Keratinocyte (primary cell): ENCODE data around the gene TENM3. TPM values are rescaled to one million over a fixed set of nuclear protein-coding genes. Genes with fewer than 3 reads are reported as not detected.

Source experiments
- DNase-seq: peaks from one replicate; pipeline ENCODE4 v3.0.0-alpha.2; 2011; ENCODE audit warnings: low read depth, missing footprints, low spot score
- FAIRE-seq: peaks from 2 replicates; lab custom pipeline; 2011; peaks lifted over from hg19 to GRCh38; lab: Jason Lieb, UNC
- H2AFZ ChIP-seq: 2 replicates; pipeline ENCODE4 v1.6.0; 2012; ENCODE audit warnings: low read length, control low read depth, inconsistent platforms; ENCODE audit not compliant: control insufficient read depth
- H3K27ac ChIP-seq: 2 replicates; pipeline ENCODE4 v1.5.1; 2011; ENCODE audit warnings: low read length; ENCODE audit not compliant: control insufficient read depth, insufficient read depth
- H3K27me3 ChIP-seq: 3 replicates; pipeline ENCODE4 v1.6.0; 2011; ENCODE audit warnings: low read length; ENCODE audit not compliant: control insufficient read depth, insufficient read depth; ENCODE audit errors: extremely low read depth
- H3K36me3 ChIP-seq, 2 experiments: 2 replicates in 1 of 2; 3 replicates in 1 of 2; pipeline ENCODE4 v1.5.1; 2011; ENCODE audit warnings: low read length in 2 of 2, mild to moderate bottlenecking in 1 of 2; ENCODE audit not compliant: control insufficient read depth in 2 of 2, insufficient read depth in 2 of 2; ENCODE audit errors: extremely low read depth in 1 of 2
- H3K4me1 ChIP-seq: 3 replicates; pipeline ENCODE4 v1.5.1; 2011; ENCODE audit warnings: low read length; ENCODE audit not compliant: control insufficient read depth, insufficient read depth; ENCODE audit errors: extremely low read depth
- H3K4me2 ChIP-seq: 3 replicates; pipeline ENCODE4 v1.6.0; 2011; ENCODE audit warnings: low read depth, low read length; ENCODE audit not compliant: control insufficient read depth, insufficient read depth; ENCODE audit errors: extremely low read depth
- H3K4me3 ChIP-seq, 3 experiments: fragments of 200-600 bp in 1 of 3; sonication (generic) in 1 of 3; 2 replicates in 2 of 3; 3 replicates in 1 of 3; pipeline ENCODE4 v1.5.1; 2011 to 2016; ENCODE audit warnings: low read length in 3 of 3, mild to moderate bottlenecking in 3 of 3, control low read depth in 2 of 3, inconsistent platforms in 1 of 3, low read depth in 1 of 3, mixed read lengths in 1 of 3, mixed run types in 1 of 3, moderate library complexity in 1 of 3; ENCODE audit not compliant: control insufficient read depth in 2 of 3, insufficient read depth in 2 of 3; ENCODE audit errors: extremely low read depth in 1 of 3
- H3K79me2 ChIP-seq: 2 replicates; pipeline ENCODE4 v1.6.0; 2012; ENCODE audit warnings: low read length; ENCODE audit not compliant: control insufficient read depth, insufficient read depth
- H3K9ac ChIP-seq: 3 replicates; pipeline ENCODE4 v1.6.0; 2011; ENCODE audit warnings: low read length; ENCODE audit not compliant: control insufficient read depth, insufficient read depth; ENCODE audit errors: extremely low read depth
- H3K9me1 ChIP-seq: 3 replicates; pipeline ENCODE4 v1.6.0; 2011; ENCODE audit warnings: low read length; ENCODE audit not compliant: control insufficient read depth, insufficient read depth; ENCODE audit errors: extremely low read depth
- H3K9me3 ChIP-seq: 2 replicates; pipeline ENCODE4 v1.5.1; 2012; ENCODE audit warnings: low read depth, low read length; ENCODE audit not compliant: control insufficient read depth
- H4K20me1 ChIP-seq: 3 replicates; pipeline ENCODE4 v1.6.0; 2011; ENCODE audit warnings: low read length; ENCODE audit not compliant: control insufficient read depth, insufficient read depth; ENCODE audit errors: extremely low read depth
- CTCF ChIP-seq, 3 experiments: IDR thresholded peaks in 1 of 3; conservative IDR thresholded peaks in 1 of 3; optimal IDR thresholded peaks in 1 of 3; 2 replicates in 2 of 3; 3 replicates in 1 of 3; pipeline versions ENCODE3 to v1.5.1; 2011; ENCODE audit warnings: low read length in 3 of 3, mild to moderate bottlenecking in 3 of 3, moderate library complexity in 2 of 3, control low read depth in 1 of 3, inconsistent platforms in 1 of 3; ENCODE audit not compliant: insufficient read depth in 2 of 3; ENCODE audit errors: extremely low read depth in 1 of 3
- EZH2 ChIP-seq: IDR thresholded peaks from one replicate; pipeline ENCODE4 v1.6.1; 2012; ENCODE audit warnings: inconsistent platforms, mild to moderate bottlenecking, low read length, moderate library complexity
- dilution Hi-C: fragments of 300-500 bp; cut with MboI; formaldehyde crosslinking; loops from one replicate; pipeline ENCODE4 v1.7.0; 2020; ENCODE audit warnings: low sequenced_read_pairs; ENCODE audit not compliant: extremely low pct_ligation_motif_present
- polyA plus RNA-seq, 5 experiments: library from polyadenylated mRNA; depleted of rRNA in 3 of 5; stranded (reverse) in 3 of 5; stranded (forward) in 1 of 5; unstranded in 1 of 5; fragments of >200 nt; gene quantifications; 1 replicate in 1 of 5; 2 replicates in 3 of 5; 3 replicates in 1 of 5; pipeline versions ENCODE4 v1.2.1 to v1.2.3, GENCODE V29; 2011 to 2012; ENCODE audit warnings: missing spikeins in 2 of 5, low read depth in 1 of 5, low replicate concordance in 1 of 5

Gene TENM3
- polyA plus RNA-seq, 1 donor (not counting 4 experiments of a cell fraction or from before 2014, with no cell fraction given), result 17.0 TPM

- Histone ChIP-seq H3K79me2 (no peaks in the 10 kb centered on the region), H3K9me1 (no peaks in the 10 kb centered on the region), H3K9ac (no peak overlapping the region), H3K9me3 (peaks cover 6% of the 10 kb centered on the region), H3K4me1 (peaks cover 2% of the 10 kb centered on the region), H3K27ac (no peak overlapping the region), H4K20me1 (no peaks in the 10 kb centered on the region), H3K4me3 (no peak overlapping the region), H3K27me3 (no peaks in the 10 kb centered on the region), H2AFZ (no peak overlapping the region), H3K4me2 (no peak overlapping the region), H3K36me3 (peaks cover 1 to 5% of the 10 kb centered on the region in 2 experiments)
- TF ChIP-seq EZH2 (no peak), CTCF (optimal IDR thresholded peaks at IDR 0.05 in 1 of 3, IDR thresholded peaks at IDR 0.05 in 1 of 3, conservative IDR thresholded peaks at IDR 0.05 in 1 of 3; ENCODE audit: extremely low read depth in 1 of 3, insufficient read depth in 2 of 3, low read length in 3 of 3) (no peak)
- dilution Hi-C loops, result no loop called here
- DNase-seq (no peak), FAIRE-seq (no peak)
These were observed 560.9 kb downstream of the TENM3 start for GRCh38 chr4:182804131-182804530.

GRCh38 chr4:182805321-182805720 is 562.1 kb downstream of the TENM3 start:
- DNase-seq (no peak), FAIRE-seq (no peak)
- Histone ChIP-seq H4K20me1 (no peaks in the 10 kb centered on the region), H3K4me1 (peaks cover 8% of the 10 kb centered on the region), H3K36me3 (peaks cover 0 to 5% of the 10 kb centered on the region in 2 experiments), H3K4me3 (no peak overlapping the region), H3K9me3 (peaks cover 7% of the 10 kb centered on the region), H3K9me1 (no peaks in the 10 kb centered on the region), H3K9ac (no peak overlapping the region), H3K27me3 (no peaks in the 10 kb centered on the region), H3K27ac (no peak overlapping the region), H2AFZ (no peak overlapping the region), H3K79me2 (no peaks in the 10 kb centered on the region), H3K4me2 (no peak overlapping the region)
- no peak for TF ChIP-seq EZH2
- dilution Hi-C loops, result no loop called here

- FAIRE-seq (no peak), DNase-seq (no peak)
- TF ChIP-seq EZH2, result no peak
- no peak for TF ChIP-seq CTCF (optimal IDR thresholded peaks at IDR 0.05 in 1 of 3, IDR thresholded peaks at IDR 0.05 in 1 of 3, conservative IDR thresholded peaks at IDR 0.05 in 1 of 3; ENCODE audit: extremely low read depth in 1 of 3, insufficient read depth in 2 of 3, low read length in 3 of 3)
- H2AFZ ChIP-seq, result no peak overlapping the region
- no peaks in the 10 kb centered on the region for H3K9me1 ChIP-seq
- H3K36me3 ChIP-seq, result peaks cover 0 to under 1% of the 10 kb centered on the region in 2 experiments
- no peak overlapping the region for H3K4me3 ChIP-seq
- dilution Hi-C loops, result no loop called here
- H3K79me2 ChIP-seq, result no peaks in the 10 kb centered on the region
- peaks cover 8% of the 10 kb centered on the region for H3K4me1 ChIP-seq
- H3K27ac ChIP-seq, result no peak overlapping the region
- H4K20me1 ChIP-seq, result no peaks in the 10 kb centered on the region
- no peak overlapping the region for H3K4me2 ChIP-seq
- no peak overlapping the region for H3K9ac ChIP-seq
- H3K27me3 ChIP-seq, result no peaks in the 10 kb centered on the region
- peaks cover 7% of the 10 kb centered on the region for H3K9me3 ChIP-seq
These were observed 562.5 kb downstream of the TENM3 start for GRCh38 chr4:182805750-182806149.
